Testis (tissue), 2 donors: ENCODE measurements around the gene POLR3A.

ENCODE experiments used
- CTCF ChIP-seq, 3 experiments: fragments of 450-650 bp in 2 of 3; fragments of 200-600 bp in 1 of 3; sonication (generic) in 1 of 3; IDR thresholded peaks; one replicate each; pipeline ENCODE4 v1.5.1; 2016 to 2019; ENCODE audit warnings: antibody characterized with exemption in 3 of 3, mild to moderate bottlenecking in 2 of 3, moderate library complexity in 1 of 3
- POLR2A ChIP-seq: fragments of 450-650 bp; IDR thresholded peaks from one replicate; pipeline ENCODE4 v1.6.1; 2017; ENCODE audit warnings: antibody characterized with exemption, mild to moderate bottlenecking, moderate library complexity

- no peak for TF ChIP-seq CTCF (IDR thresholded peaks at IDR 0.05)
- no peak for TF ChIP-seq POLR2A
These were observed 10.4 kb upstream of the POLR3A start for GRCh38 chr10:78039743-78040142.
